Activated CD4-positive, alpha-beta T cell treated with anti-CD3 and anti-CD28 coated beads, Interleukin-2, amount 10 ng/mL, durations not matched to agents 24 days and 14 days (primary cell): ENCODE measurements around the gene GADL1. TPM values are rescaled to one million over a fixed set of nuclear protein-coding genes. Genes with fewer than 3 reads are reported as not detected.

Source experiments
- DNase-seq: peaks from one replicate; pipeline ENCODE4 v3.0.0; 2022
- H3K27ac Mint-ChIP-seq: one replicate; pipeline ENCODE4 v1.8.0; 2022; ENCODE audit warnings: mild to moderate bottlenecking, mixed read lengths
- H3K27me3 Mint-ChIP-seq: one replicate; pipeline ENCODE4 v1.8.0; 2022; ENCODE audit warnings: mixed read lengths
- H3K36me3 Mint-ChIP-seq: one replicate; pipeline ENCODE4 v1.8.0; 2022; ENCODE audit warnings: low read depth, mild to moderate bottlenecking, mixed read lengths
- H3K4me1 Mint-ChIP-seq: one replicate; pipeline ENCODE4 v1.8.0; 2021; ENCODE audit warnings: mixed read lengths
- H3K4me3 Mint-ChIP-seq: one replicate; pipeline ENCODE4 v1.8.0; 2022; ENCODE audit warnings: mild to moderate bottlenecking, moderate library complexity, mixed read lengths
- H3K9me3 Mint-ChIP-seq: one replicate; pipeline ENCODE4 v1.8.0; 2021; ENCODE audit warnings: mixed read lengths
- intact Hi-C: fragments of 100-400 bp; cut with micrococcal nuclease; formaldehyde crosslinking; loops from one replicate; pipeline ENCODE4 v1.15.1; 2023
- total RNA-seq: library from RNA; stranded (reverse); gene quantifications from 2 replicates; pipeline ENCODE4 v1.2.3, GENCODE V29; 2022

The GADL1 gene
- total RNA-seq, 1 donor from 2014 or later = not detected

DNA sequence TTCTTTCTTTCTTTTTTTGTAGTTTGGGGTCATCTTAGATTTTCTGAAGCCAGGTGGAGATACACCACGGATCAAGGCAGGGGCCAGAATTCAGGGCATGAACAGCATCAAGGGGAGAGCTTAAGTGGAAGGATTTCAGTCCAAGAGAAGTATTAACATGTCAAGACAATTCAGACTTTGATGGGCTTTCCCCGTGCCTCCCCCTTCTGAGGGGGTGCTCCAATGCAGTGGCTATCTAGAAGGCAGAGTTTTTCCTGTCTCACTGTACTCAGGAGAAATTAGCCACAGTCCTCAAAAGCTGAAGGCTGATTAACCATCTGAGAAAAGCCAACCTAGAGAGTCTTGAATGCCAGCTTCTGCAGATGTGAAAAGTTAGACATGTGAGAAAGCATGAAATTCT, 160.8 kb downstream of the GADL1 start:
- Mint-ChIP-seq H3K9me3 (peaks cover 9% of the 10 kb centered on the region), H3K27me3 (no peaks in the 10 kb centered on the region), H3K4me1 (peaks cover 24% of the 10 kb centered on the region), H3K4me3 (no peak overlapping the region), H3K36me3 (no peaks in the 10 kb centered on the region), H3K27ac (no peak overlapping the region)
- no peak for DNase-seq
- intact Hi-C loops = no loop called here

DNA sequence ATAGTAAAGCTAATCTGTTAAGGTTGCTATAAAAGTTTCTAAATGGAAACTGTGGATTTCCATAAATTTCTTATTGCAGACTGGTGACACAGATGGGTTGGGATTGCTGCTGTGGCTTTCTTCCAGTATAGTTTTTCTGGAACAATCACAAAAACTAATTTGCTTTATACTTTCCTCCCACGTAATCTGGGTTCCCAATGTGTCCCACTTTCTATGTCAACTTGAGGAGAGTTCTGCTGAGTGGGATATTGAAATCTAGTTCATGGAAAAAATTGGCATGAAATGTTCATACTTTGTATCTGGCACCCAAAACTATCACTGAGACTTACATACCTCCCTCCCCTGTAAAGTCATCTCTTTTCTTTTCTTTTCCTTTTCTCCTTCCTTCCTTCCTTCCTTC, 161.3 kb downstream of the GADL1 start:
- peaks cover 2% of the 10 kb centered on the region for H3K36me3 Mint-ChIP-seq
- no peak overlapping the region for H3K27ac Mint-ChIP-seq
- peaks cover 22% of the 10 kb centered on the region for H3K4me1 Mint-ChIP-seq
- intact Hi-C loops = no loop called here
- no peak overlapping the region for H3K4me3 Mint-ChIP-seq
- peaks cover 9% of the 10 kb centered on the region for H3K9me3 Mint-ChIP-seq
- no peak for DNase-seq
- no peaks in the 10 kb centered on the region for H3K27me3 Mint-ChIP-seq

DNA sequence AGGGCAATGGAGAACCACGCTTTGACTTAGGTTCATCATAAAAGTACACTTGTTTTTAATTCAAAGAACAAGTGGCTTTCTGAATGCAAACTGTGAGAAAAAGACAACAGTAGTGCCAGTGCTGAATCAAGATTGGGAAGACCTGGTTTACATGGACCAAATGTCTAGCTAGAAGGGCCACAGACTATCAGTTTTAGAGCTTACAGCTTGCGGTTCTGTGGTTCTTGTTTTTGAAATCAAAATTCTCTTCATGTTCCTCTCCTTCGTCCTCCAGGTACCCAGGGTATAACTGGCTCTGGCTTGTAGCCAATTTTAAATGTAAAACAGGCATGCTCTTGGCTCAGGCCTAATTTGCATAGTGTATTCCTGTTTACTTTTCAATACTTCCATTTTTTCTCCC, 163.5 kb downstream of the GADL1 start:
- no peak overlapping the region for H3K4me3 Mint-ChIP-seq
- peaks cover 9% of the 10 kb centered on the region for H3K9me3 Mint-ChIP-seq
- intact Hi-C loops = no loop called here
- peaks cover 2% of the 10 kb centered on the region for H3K36me3 Mint-ChIP-seq
- H3K4me1 Mint-ChIP-seq = peaks cover 17% of the 10 kb centered on the region
- no peak for DNase-seq
- H3K27me3 Mint-ChIP-seq = no peaks in the 10 kb centered on the region
- H3K27ac Mint-ChIP-seq = no peak overlapping the region

DNA sequence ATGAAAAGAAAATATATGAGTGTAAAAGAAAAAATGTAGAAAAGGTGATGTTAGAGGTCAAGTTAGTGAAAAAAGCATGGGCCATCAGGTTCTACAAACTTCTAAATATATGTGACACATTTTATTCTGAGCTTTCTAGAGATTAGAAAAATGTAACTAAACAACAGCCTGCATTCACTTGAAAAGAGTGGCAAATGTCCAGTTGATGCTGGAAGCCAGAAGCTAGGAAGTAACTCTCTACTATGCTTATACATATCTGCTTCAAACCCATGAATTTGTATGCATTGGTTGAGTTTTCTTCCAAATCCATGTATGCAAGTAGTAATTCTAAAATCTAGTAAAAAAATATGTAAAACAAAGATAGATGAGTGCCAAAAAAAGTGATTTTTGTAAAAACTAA, 164.5 kb downstream of the GADL1 start:
- peaks cover 11% of the 10 kb centered on the region for H3K9me3 Mint-ChIP-seq
- peaks cover 19% of the 10 kb centered on the region for H3K4me1 Mint-ChIP-seq
- no peaks in the 10 kb centered on the region for H3K27me3 Mint-ChIP-seq
- intact Hi-C loops = no loop called here
- H3K36me3 Mint-ChIP-seq = peaks cover 2% of the 10 kb centered on the region
- no peak overlapping the region for H3K27ac Mint-ChIP-seq
- no peak for DNase-seq
- no peak overlapping the region for H3K4me3 Mint-ChIP-seq

DNA sequence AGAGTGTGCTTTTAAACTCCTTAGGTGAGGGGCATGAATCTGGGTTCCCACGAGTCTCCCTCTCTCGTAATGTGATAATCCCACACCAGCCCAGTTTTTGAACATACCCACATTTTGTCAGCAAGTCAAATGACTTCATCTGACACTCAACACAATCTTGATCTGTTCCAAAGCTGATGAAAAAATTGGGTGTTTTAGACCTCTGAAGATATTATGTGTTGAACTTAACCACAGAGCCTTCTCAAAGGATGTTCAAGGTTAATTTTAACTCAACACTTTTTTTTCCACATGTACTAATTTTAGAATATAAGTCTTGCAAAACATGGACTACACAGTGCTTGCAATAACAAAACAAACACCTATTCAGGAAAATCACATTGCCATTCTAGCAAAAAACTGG, 164.9 kb downstream of the GADL1 start:
- intact Hi-C loops = no loop called here

DNA sequence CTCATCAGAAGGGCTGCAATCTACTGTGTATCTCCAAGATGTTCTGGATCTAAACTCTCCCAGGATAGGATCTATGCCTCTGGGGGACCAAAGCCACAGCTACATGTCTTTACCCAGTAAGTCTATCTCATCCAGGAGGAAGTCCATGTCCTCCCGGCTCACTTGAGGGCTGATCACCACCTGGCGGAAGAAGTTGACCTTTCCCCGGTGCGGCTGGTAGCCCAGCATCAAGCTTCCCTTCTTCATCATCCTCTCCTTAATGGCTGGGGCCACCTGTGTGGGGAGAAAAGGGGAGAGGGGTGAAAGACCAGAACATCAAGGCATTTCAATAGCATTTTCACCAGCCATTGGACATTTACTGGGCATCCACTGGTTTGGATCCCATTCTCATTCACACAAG, 166.3 kb downstream of the GADL1 start:
- H3K27ac Mint-ChIP-seq = no peak overlapping the region
- intact Hi-C loops = no loop called here
- DNase-seq = no peak
- peaks cover 11% of the 10 kb centered on the region for H3K9me3 Mint-ChIP-seq
- H3K4me1 Mint-ChIP-seq = peaks cover 8% of the 10 kb centered on the region
- no peaks in the 10 kb centered on the region for H3K27me3 Mint-ChIP-seq
- H3K4me3 Mint-ChIP-seq = no peak overlapping the region
- peaks cover 2% of the 10 kb centered on the region for H3K36me3 Mint-ChIP-seq

More for the DNA sequence above, 164.9 kb downstream of the GADL1 start:
- Mint-ChIP-seq H3K4me1 (peaks cover 15% of the 10 kb centered on the region), H3K27me3 (no peaks in the 10 kb centered on the region), H3K36me3 (peaks cover 2% of the 10 kb centered on the region), H3K9me3 (peaks cover 11% of the 10 kb centered on the region), H3K27ac (no peak overlapping the region), H3K4me3 (no peak overlapping the region)
- no peak for DNase-seq

DNA sequence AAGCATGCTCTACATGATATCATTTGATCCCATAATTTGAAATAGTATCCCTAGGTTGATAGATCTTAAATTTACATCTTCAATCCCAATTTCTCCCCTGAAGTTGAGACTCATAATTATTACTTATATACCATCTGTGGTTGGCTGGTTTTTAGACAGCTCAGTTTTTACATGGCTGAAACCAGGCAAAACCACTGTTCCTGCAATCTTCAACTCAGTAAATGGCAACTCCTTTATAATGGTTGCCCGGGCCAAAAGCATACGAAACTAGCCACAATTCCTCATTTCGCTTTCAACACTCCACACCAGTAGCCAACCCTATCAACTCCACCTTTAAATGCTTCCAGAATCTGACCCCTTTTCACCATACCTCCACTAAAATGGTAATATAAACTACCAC, 169.6 kb downstream of the GADL1 start:
- intact Hi-C loops = no loop called here
- Mint-ChIP-seq H3K4me1 (peaks cover 6% of the 10 kb centered on the region), H3K27me3 (peaks cover 2% of the 10 kb centered on the region), H3K27ac (no peak overlapping the region), H3K4me3 (no peak overlapping the region), H3K9me3 (peaks cover 22% of the 10 kb centered on the region), H3K36me3 (peaks cover 2% of the 10 kb centered on the region)
- no peak for DNase-seq

DNA sequence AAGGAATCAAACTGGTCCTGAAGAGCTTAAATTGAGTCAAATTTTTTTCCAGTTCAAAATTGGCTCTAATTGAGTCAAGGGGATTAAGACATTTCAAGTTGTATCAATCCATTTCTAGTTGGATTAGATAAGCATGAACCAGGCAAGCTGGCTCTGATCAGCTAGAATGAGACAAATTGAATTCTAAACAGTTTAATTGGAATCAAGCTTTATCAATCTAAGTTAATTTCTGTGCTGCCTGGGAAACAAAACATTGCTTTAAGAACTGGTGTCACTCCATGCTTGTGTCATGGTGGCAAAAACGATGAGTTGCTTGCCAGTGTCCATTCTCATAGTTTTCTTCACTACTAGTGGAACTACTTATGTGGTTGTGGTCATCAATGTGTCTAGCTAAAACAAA, 171.2 kb downstream of the GADL1 start:
- H3K4me3 Mint-ChIP-seq = no peak overlapping the region
- intact Hi-C loops = no loop called here

DNA sequence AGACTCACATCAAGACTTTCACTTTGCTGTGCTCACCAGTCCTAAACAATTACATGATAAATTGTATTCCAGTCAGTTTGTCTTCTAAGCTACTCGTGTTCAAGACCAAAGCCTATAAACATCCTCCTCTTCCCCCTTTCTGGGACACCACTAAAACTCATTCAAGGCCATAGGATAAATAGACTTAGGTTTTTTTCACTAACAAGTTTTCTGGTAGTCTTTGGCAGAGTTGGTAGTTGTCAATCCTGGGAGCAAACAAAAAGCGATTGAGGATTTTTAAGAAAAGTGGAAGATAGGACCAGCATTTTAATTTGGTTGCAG, 173.2 kb downstream of the GADL1 start:
- H3K27me3 Mint-ChIP-seq = peaks cover 4% of the 10 kb centered on the region
- no peak overlapping the region for H3K27ac Mint-ChIP-seq
- peaks cover 2% of the 10 kb centered on the region for H3K4me1 Mint-ChIP-seq
- peaks cover 25% of the 10 kb centered on the region for H3K9me3 Mint-ChIP-seq
- intact Hi-C loops = no loop called here
- no peaks in the 10 kb centered on the region for H3K36me3 Mint-ChIP-seq
- DNase-seq = no peak
- H3K4me3 Mint-ChIP-seq = no peak overlapping the region

More for the DNA sequence above, 171.2 kb downstream of the GADL1 start:
- H3K27ac Mint-ChIP-seq = no peak overlapping the region
- peaks cover 2% of the 10 kb centered on the region for H3K27me3 Mint-ChIP-seq
- no peaks in the 10 kb centered on the region for H3K36me3 Mint-ChIP-seq
- no peak for DNase-seq
- peaks cover 25% of the 10 kb centered on the region for H3K9me3 Mint-ChIP-seq
- H3K4me1 Mint-ChIP-seq = peaks cover 2% of the 10 kb centered on the region

DNA sequence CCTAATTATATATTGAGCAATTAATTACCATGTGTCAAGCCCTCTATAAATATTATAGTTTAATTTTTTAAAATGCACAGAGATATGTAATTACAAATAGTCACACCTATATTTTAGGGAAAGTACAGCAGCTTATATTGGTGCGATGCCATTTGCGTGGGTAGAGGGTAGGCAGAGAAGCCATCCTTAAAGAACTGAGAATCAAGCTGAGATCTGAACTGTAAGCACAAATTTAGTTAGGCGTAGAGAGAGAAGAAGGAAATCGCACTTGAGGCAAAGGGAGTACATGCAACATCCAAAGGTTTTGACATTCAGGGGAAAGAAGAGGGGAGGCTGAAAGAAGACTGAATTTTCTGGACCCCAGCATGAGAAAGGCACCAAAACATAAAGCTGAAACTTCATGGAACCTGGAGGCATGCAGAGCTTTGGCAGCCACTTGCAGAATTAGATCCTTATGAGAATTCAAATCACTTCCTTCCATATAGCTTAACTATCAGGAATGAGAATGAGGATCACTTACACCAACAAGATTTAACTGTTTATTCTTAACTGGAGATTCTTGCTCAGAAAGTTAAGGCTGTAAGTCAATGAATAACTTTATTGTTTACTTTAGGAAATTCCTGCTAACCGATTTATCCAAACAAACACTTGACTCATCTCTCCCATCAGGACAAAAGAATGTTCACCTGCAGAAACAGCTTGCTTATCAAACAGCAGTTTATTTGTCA, 173.7 kb downstream of the GADL1 start:
- intact Hi-C loops = no loop called here
- H3K4me1 Mint-ChIP-seq = peaks cover 2% of the 10 kb centered on the region
- peaks cover 25% of the 10 kb centered on the region for H3K9me3 Mint-ChIP-seq
- H3K27me3 Mint-ChIP-seq = peaks cover 4% of the 10 kb centered on the region
- H3K36me3 Mint-ChIP-seq = no peaks in the 10 kb centered on the region
- H3K4me3 Mint-ChIP-seq = no peak overlapping the region
- no peak for DNase-seq
- no peak overlapping the region for H3K27ac Mint-ChIP-seq

DNA sequence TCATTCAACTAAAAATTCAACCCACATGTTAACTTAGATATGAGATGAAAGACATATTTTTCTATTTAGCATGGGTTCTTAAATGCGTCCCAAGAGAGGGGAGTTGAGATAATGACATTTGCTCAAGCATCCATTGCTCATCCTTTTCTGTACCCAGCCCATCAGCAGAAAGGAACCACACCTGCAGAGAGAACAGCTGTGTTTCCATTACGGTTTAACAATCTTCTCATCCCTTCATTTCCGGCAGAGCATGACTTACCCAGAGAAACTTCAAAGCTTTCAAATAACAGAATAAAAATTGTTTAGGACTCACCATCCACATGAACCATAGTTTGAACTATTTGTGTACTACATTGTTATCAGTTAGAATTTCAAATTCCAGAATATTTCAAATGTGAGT, 174.9 kb downstream of the GADL1 start:
- no peak overlapping the region for H3K27ac Mint-ChIP-seq
- no peaks in the 10 kb centered on the region for H3K4me1 Mint-ChIP-seq
- H3K27me3 Mint-ChIP-seq = peaks cover 4% of the 10 kb centered on the region
- peaks cover 18% of the 10 kb centered on the region for H3K9me3 Mint-ChIP-seq
- H3K36me3 Mint-ChIP-seq = no peaks in the 10 kb centered on the region
- H3K4me3 Mint-ChIP-seq = no peak overlapping the region
- DNase-seq = no peak
- intact Hi-C loops = no loop called here

DNA sequence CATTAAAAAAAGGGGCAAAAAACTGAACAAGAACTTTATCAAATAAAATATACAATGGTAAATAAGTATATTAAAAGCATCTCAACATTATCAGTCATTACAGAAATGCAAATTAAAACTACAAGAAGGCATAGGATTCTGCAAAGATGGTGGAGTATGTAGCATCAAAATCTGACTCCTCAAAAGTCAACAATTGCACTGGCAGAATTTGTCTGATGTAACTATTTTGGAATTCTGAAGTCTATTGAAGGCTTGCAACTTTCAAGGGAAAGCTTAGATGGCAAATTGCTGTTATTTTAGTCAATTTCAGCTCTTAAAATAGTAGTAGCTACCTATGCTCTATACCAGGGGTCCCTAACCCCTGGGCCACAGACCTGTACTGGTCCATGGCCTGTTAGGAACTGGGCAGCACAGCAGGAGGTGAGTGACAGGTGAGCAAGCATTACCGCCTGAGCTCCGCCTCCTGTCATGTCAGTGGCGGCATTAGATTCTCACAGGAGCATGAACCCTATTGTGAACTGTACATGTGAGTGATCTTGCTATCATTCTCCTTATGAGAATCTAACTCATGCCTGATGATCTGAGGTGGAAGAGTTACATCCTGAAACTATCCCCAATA, 180.5 kb downstream of the GADL1 start:
- Mint-ChIP-seq H3K9me3 (peaks cover 4% of the 10 kb centered on the region), H3K27ac (no peak overlapping the region), H3K4me3 (no peak overlapping the region), H3K36me3 (no peaks in the 10 kb centered on the region), H3K4me1 (no peaks in the 10 kb centered on the region), H3K27me3 (peaks cover 2% of the 10 kb centered on the region)
- no peak for DNase-seq
- intact Hi-C loops = no loop called here

DNA sequence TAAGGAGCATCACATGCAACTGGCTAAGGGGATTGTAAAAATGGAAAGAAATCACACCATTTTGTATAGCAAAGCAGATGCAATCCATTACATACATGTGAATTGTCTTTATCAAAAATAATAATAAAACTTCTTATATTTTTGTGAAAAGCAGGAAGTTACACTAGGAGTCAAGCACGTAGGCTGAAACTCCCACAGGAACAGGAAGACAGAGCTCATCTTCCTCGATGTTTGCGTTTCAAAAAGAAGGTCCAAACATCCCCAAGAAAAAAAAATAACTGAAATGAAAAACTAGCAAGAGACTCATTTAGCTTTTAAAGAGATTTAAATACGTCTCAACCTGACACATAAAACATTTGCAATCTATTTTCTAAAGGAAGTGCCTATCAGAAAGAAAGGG, 181.5 kb downstream of the GADL1 start:
- peaks cover 4% of the 10 kb centered on the region for H3K4me1 Mint-ChIP-seq
- intact Hi-C loops = no loop called here

DNA sequence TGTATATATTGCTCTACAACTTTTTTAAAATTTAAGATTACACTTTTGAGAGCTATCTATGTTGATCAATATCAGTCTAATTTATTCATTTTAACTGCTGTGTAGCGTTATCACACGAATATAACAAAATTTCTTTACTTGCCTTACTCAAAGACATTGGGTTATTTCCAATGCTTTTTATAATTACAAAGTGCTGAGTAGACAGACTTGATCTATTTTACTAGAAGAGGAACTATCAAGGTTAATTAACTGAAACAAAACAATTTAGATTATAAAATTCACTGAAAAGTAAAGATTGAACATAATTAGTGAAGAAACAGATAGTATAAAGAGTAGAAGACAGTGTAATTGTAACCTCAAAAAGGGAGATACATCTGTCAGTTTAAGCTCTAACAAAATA, 182.6 kb downstream of the GADL1 start:
- Mint-ChIP-seq H3K27ac (no peak overlapping the region), H3K4me1 (peaks cover 4% of the 10 kb centered on the region), H3K4me3 (no peak overlapping the region), H3K9me3 (no peaks in the 10 kb centered on the region), H3K27me3 (no peaks in the 10 kb centered on the region), H3K36me3 (peaks cover 2% of the 10 kb centered on the region)
- DNase-seq = no peak
- intact Hi-C loops = no loop called here

More for the DNA sequence above, 181.5 kb downstream of the GADL1 start:
- Mint-ChIP-seq H3K36me3 (no peaks in the 10 kb centered on the region), H3K9me3 (no peaks in the 10 kb centered on the region), H3K27me3 (peaks cover 2% of the 10 kb centered on the region), H3K4me3 (no peak overlapping the region), H3K27ac (no peak overlapping the region)
- DNase-seq = no peak

DNA sequence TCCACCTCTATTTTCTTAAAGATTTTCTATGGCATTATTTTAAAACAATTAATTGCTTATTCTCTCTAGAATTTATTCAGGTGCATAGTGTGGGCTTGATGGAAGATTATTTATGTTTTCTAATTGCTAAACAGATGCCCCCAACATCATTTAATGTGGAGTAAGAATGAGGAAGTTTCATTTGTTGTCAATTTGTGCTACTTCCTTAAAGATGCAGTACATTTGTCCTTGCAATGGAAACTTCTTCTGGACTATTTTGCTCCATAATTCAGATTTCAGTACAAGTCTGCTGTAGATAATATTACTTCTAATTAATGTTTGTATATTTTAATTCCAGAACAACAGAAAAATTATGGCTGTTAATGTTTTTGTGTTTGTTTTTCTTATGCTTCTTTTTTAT, 183.3 kb downstream of the GADL1 start:
- no peak overlapping the region for H3K4me3 Mint-ChIP-seq
- DNase-seq = no peak
- H3K9me3 Mint-ChIP-seq = peaks cover under 1% of the 10 kb centered on the region
- H3K27me3 Mint-ChIP-seq = no peaks in the 10 kb centered on the region
- no peak overlapping the region for H3K27ac Mint-ChIP-seq
- H3K4me1 Mint-ChIP-seq = peaks cover 4% of the 10 kb centered on the region
- intact Hi-C loops = no loop called here
- H3K36me3 Mint-ChIP-seq = peaks cover 2% of the 10 kb centered on the region
